Caco-2 (cell line): ENCODE measurements around the gene LRRC73. TPM values are rescaled to one million over a fixed set of nuclear protein-coding genes. Genes with fewer than 3 reads are reported as not detected.

Experiments
- BruUV-seq: library from RNA; stranded (reverse); fragments of 400-500 nt; replicated peaks from 2 replicates; lab custom pipeline; 2021; lab: Mats Ljungman, UMichigan
- CTCF ChIA-PET: fragments of 300-600 bp; sonication (Branson Sonifier 250); formaldehyde crosslinking; loops from one replicate; lab custom pipeline; 2022; ENCODE audit warnings: antibody characterized with exemption; lab: Charles Lee
- POLR2A ChIA-PET: fragments of 300-600 bp; sonication (Branson Sonifier 250); formaldehyde crosslinking; loops from one replicate; lab custom pipeline; 2022; ENCODE audit warnings: antibody characterized with exemption; lab: Charles Lee
- DNase-seq, 2 experiments: peaks; one replicate each; pipeline versions ENCODE4 v3.0.0 to v3.0.0-alpha.2; 2020 to 2022
- H3K27me3 ChIP-seq: replicated peaks from 2 replicates; pipeline ENCODE4 v1.6.0; 2011; ENCODE audit warnings: low read length; ENCODE audit not compliant: control insufficient read depth, insufficient read depth
- H3K36me3 ChIP-seq: 2 replicates; pipeline ENCODE4 v1.5.1; 2011; ENCODE audit warnings: low read length; ENCODE audit not compliant: control insufficient read depth, insufficient read depth
- H3K4me1 ChIP-seq: fragments of 250-450 bp; sonication (Bioruptor Pico); 2 replicates; pipeline ENCODE4 v1.5.1; 2020; ENCODE audit warnings: mild to moderate bottlenecking
- H3K4me3 ChIP-seq: 2 replicates; pipeline ENCODE4 v1.5.1; 2011; ENCODE audit warnings: low read depth, mild to moderate bottlenecking, control low read depth, low read length
- H3K9me3 ChIP-seq: fragments of 250-450 bp; sonication (Bioruptor Pico); 2 replicates; pipeline ENCODE4 v1.5.1; 2020; ENCODE audit warnings: mild to moderate bottlenecking, moderate library complexity
- H3K27ac Mint-ChIP-seq: one replicate; pipeline ENCODE4 v1.8.0; 2022; ENCODE audit warnings: mixed read lengths; ENCODE audit not compliant: unreplicated experiment
- H3K27me3 Mint-ChIP-seq: one replicate; pipeline ENCODE4 v1.8.0; 2022; ENCODE audit warnings: mixed read lengths; ENCODE audit not compliant: insufficient read depth, unreplicated experiment
- H3K36me3 Mint-ChIP-seq: one replicate; pipeline ENCODE4 v1.8.0; 2022; ENCODE audit warnings: mild to moderate bottlenecking, mixed read lengths; ENCODE audit not compliant: insufficient read depth, unreplicated experiment
- H3K4me1 Mint-ChIP-seq: one replicate; pipeline ENCODE4 v1.8.0; 2022; ENCODE audit warnings: low read depth, mixed read lengths; ENCODE audit not compliant: unreplicated experiment
- H3K4me3 Mint-ChIP-seq: one replicate; pipeline ENCODE4 v1.8.0; 2022; ENCODE audit warnings: mild to moderate bottlenecking, moderate library complexity, mixed read lengths; ENCODE audit not compliant: unreplicated experiment
- H3K9me3 Mint-ChIP-seq: one replicate; pipeline ENCODE4 v1.8.0; 2022; ENCODE audit warnings: mixed read lengths; ENCODE audit not compliant: unreplicated experiment
- intact Hi-C: fragments of 100-400 bp; cut with micrococcal nuclease; formaldehyde crosslinking; loops from one replicate; pipeline ENCODE4 v1.10.0; 2022; ENCODE audit not compliant: unreplicated experiment
- total RNA-seq: library from RNA; stranded (reverse); gene quantifications from 2 replicates; pipeline ENCODE4 v1.2.3, GENCODE V29; 2022
- TF ChIP-seq, protein P1 (sequence below), 2 experiments: fragments of 200-600 bp in 1 of 2; IDR thresholded peaks; 1 replicate in 1 of 2; 2 replicates in 1 of 2; pipeline versions ENCODE4 v1.5.1 to v1.8.0; 2011 to 2022; ENCODE audit warnings: antibody characterized with exemption in 1 of 2, control low read depth in 1 of 2, inconsistent platforms in 1 of 2, low read depth in 1 of 2, low read length in 1 of 2, mild to moderate bottlenecking in 1 of 2, moderate library complexity in 1 of 2; ENCODE audit not compliant: insufficient read depth in 1 of 2, severe bottlenecking in 1 of 2, unreplicated experiment in 1 of 2

The LRRC73 gene
- total RNA-seq, 1 experiment from 2014 or later, result 0.14 TPM

- POLR2A ChIA-PET, result no interaction called here
- Histone ChIP-seq H3K4me3 (no peak overlapping the region), H3K4me1 (no peaks in the 10 kb centered on the region), H3K9me3 (no peaks in the 10 kb centered on the region), H3K27me3 (no peaks in the 10 kb centered on the region), H3K36me3 (no peaks in the 10 kb centered on the region)
- CTCF ChIA-PET, result interaction anchor here (1.7 kb wide), 1 partner anchor 32 kb away, joined by 3 read pairs; no protein-coding TSS in a partner anchor
- TF ChIP-seq, protein P1, sequence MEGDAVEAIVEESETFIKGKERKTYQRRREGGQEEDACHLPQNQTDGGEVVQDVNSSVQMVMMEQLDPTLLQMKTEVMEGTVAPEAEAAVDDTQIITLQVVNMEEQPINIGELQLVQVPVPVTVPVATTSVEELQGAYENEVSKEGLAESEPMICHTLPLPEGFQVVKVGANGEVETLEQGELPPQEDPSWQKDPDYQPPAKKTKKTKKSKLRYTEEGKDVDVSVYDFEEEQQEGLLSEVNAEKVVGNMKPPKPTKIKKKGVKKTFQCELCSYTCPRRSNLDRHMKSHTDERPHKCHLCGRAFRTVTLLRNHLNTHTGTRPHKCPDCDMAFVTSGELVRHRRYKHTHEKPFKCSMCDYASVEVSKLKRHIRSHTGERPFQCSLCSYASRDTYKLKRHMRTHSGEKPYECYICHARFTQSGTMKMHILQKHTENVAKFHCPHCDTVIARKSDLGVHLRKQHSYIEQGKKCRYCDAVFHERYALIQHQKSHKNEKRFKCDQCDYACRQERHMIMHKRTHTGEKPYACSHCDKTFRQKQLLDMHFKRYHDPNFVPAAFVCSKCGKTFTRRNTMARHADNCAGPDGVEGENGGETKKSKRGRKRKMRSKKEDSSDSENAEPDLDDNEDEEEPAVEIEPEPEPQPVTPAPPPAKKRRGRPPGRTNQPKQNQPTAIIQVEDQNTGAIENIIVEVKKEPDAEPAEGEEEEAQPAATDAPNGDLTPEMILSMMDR (IDR thresholded peaks at IDR 0.05; ENCODE audit: insufficient read depth in 1 of 2, low read depth in 1 of 2, low read length in 1 of 2, severe bottlenecking in 1 of 2, unreplicated experiment in 1 of 2), result no peak
- H3K9me3 Mint-ChIP-seq, result no peaks in the 10 kb centered on the region
- H3K4me1 Mint-ChIP-seq, result no peaks in the 10 kb centered on the region
- BruUV-seq, result no TSS peak
- intact Hi-C loops, result no loop called here
- no peak for DNase-seq
- H3K4me3 Mint-ChIP-seq, result no peak overlapping the region
- no peak overlapping the region for H3K27ac Mint-ChIP-seq
- H3K36me3 Mint-ChIP-seq, result no peaks in the 10 kb centered on the region
- H3K27me3 Mint-ChIP-seq, result peaks cover 11% of the 10 kb centered on the region
Measured at GRCh38 chr6:43464337-43464736, 45.8 kb downstream of the LRRC73 start.

DNA sequence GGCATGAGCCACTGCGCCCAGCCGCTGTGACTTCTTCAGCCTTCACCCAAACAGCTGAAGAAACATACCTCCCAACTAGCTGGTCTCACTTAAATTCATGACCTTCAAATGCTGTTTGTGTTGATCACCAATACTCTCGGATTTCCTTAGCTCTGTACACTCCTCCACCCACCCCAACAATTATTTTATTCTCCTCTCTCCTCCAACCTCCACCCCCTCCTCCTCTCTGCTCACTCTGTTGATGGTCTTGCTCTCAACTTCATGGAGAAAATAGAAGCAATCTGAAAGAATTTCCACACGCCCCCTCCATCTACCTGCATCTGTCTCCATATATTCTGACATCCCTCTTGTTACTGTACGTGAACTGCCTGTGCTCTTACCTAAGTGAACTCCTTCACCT lies 48.2 kb downstream of the LRRC73 start:
- peaks cover 11% of the 10 kb centered on the region for H3K27me3 Mint-ChIP-seq
- CTCF ChIA-PET, result no interaction called here
- H3K4me3 Mint-ChIP-seq, result no peak overlapping the region

DNA sequence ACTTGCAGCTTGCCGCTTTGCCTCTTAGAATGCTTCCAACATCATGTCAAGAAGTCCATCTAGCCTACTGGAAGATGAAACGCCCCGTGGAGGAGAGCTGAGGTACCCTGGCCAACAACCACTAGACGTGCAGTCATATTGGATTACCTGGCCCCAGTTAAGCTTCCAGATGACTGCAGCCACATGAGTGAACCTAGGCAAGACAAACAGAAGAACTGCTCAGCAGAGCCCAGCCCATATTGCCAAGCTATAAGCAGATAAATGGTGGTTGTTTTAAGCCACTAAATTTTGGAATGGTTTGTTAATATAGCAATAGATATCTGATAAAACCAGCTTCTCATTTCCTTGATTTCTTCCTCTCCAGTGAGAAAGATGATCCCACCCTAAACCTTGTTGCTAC lies 50.1 kb downstream of the LRRC73 start:
- H3K27me3 ChIP-seq, result no peaks in the 10 kb centered on the region
- H3K4me1 Mint-ChIP-seq, result no peaks in the 10 kb centered on the region
- intact Hi-C loops, result no loop called here
- no peak overlapping the region for H3K27ac Mint-ChIP-seq
- TF ChIP-seq, protein P1 (IDR thresholded peaks at IDR 0.05; ENCODE audit: insufficient read depth in 1 of 2, low read depth in 1 of 2, low read length in 1 of 2, severe bottlenecking in 1 of 2, unreplicated experiment in 1 of 2), result no peak
- H3K9me3 ChIP-seq, result no peaks in the 10 kb centered on the region
- H3K36me3 Mint-ChIP-seq, result no peaks in the 10 kb centered on the region
- no peaks in the 10 kb centered on the region for H3K9me3 Mint-ChIP-seq
- no peak for DNase-seq
- H3K4me3 ChIP-seq, result no peak overlapping the region
- H3K4me3 Mint-ChIP-seq, result no peak overlapping the region
- peaks cover 7% of the 10 kb centered on the region; the same call in 1 of the 2 replicates for H3K4me1 ChIP-seq
- no TSS peak for BruUV-seq
- CTCF ChIA-PET, result no interaction called here
- peaks cover 11% of the 10 kb centered on the region for H3K27me3 Mint-ChIP-seq
- no peaks in the 10 kb centered on the region for H3K36me3 ChIP-seq
- POLR2A ChIA-PET, result no interaction called here

More for the DNA sequence above, 48.2 kb downstream of the LRRC73 start:
- POLR2A ChIA-PET, result no interaction called here
- DNase-seq, result no peak
- Mint-ChIP-seq H3K36me3 (no peaks in the 10 kb centered on the region), H3K4me1 (no peaks in the 10 kb centered on the region), H3K9me3 (no peaks in the 10 kb centered on the region), H3K27ac (no peak overlapping the region)
- H3K27me3 ChIP-seq, result no peaks in the 10 kb centered on the region
- intact Hi-C loops, result no loop called here
- H3K9me3 ChIP-seq, result no peaks in the 10 kb centered on the region
- TF ChIP-seq, protein P1 (IDR thresholded peaks at IDR 0.05; ENCODE audit: insufficient read depth in 1 of 2, low read depth in 1 of 2, low read length in 1 of 2, severe bottlenecking in 1 of 2, unreplicated experiment in 1 of 2), result no peak
- H3K4me1 ChIP-seq, result no peaks in the 10 kb centered on the region
- H3K4me3 ChIP-seq, result no peak overlapping the region
- no peaks in the 10 kb centered on the region for H3K36me3 ChIP-seq
- BruUV-seq, result no TSS peak
